Stimulated activated naive CD8-positive, alpha-beta T cell treated with anti-CD3 and anti-CD28 coated beads, Interleukin-15, amount 100 ng/mL, for 72 hours (primary cell): ENCODE data around the gene HAP1.
A peak's percentile ranks its signal among the peaks of the same experiment; 100 is the strongest.
"Not testable (repeated sequence)": the region's sequence is repeated elsewhere in the genome, so short reads cannot be mapped to it uniquely, and the experiment has no call there.

ENCODE experiments used
- ATAC-seq: fragments of 150-1000 bp; cut with Tn5 transposase; 2 replicates; pipeline ENCODE4 v1.10.0; 2021; ENCODE audit warnings: mild to moderate bottlenecking, moderate library complexity
- DNase-seq, 2 donors: peaks; one replicate each; pipeline ENCODE4 v3.0.0; 2021 to 2022
- H3K27ac Mint-ChIP-seq, 2 donors: one replicate each; pipeline ENCODE4 v1.8.0; 2022; ENCODE audit warnings: mild to moderate bottlenecking in 2 of 2, mixed read lengths in 2 of 2, moderate library complexity in 2 of 2
- H3K27me3 Mint-ChIP-seq: one replicate; pipeline ENCODE4 v1.8.0; 2022; ENCODE audit warnings: mixed read lengths
- H3K4me1 Mint-ChIP-seq: one replicate; pipeline ENCODE4 v1.8.0; 2022; ENCODE audit warnings: mild to moderate bottlenecking, mixed read lengths
- H3K4me3 Mint-ChIP-seq, 2 donors: one replicate each; pipeline ENCODE4 v1.8.0; 2022; ENCODE audit warnings: mild to moderate bottlenecking in 2 of 2, mixed read lengths in 2 of 2, moderate library complexity in 1 of 2
- H3K9me3 Mint-ChIP-seq, 2 donors: one replicate each; pipeline ENCODE4 v1.8.0; 2022; ENCODE audit warnings: mixed read lengths in 2 of 2

Gene HAP1

GRCh38 chr17:41734139-41734948 is at the start of gene HAP1:
TSS of gene HAP1 (minus strand) at chr17:41734643. CDS start at chr17:41734634, 9 bp downstream.
- peak within 1 kb of the TSS; percentile 39 to 73 for H3K4me3 Mint-ChIP-seq
- peaks cover 29% of the 10 kb centered on the region for H3K4me1 Mint-ChIP-seq
- H3K27ac Mint-ChIP-seq: peak within 1 kb of the TSS in 1 of 2 donors; percentile 31
- DNase-seq (peak; percentile 28 to 46), ATAC-seq (peak; percentile 3)
- H3K27me3 Mint-ChIP-seq: peaks cover 83% of the 10 kb centered on the region
- no peaks in the 10 kb centered on the region for H3K9me3 Mint-ChIP-seq

- H3K4me3 Mint-ChIP-seq: no peak overlapping the region
- peaks cover 18% of the 10 kb centered on the region for H3K4me1 Mint-ChIP-seq
- DNase-seq (no peak), ATAC-seq (no peak)
- peaks cover 34% of the 10 kb centered on the region for H3K27me3 Mint-ChIP-seq
- no peak overlapping the region for H3K27ac Mint-ChIP-seq
- no peaks in the 10 kb centered on the region for H3K9me3 Mint-ChIP-seq
These were observed 47.7 kb upstream of the HAP1 start for GRCh38 chr17:41782142-41782541.

GRCh38 chr17:41781404-41782110 is 47.1 kb upstream of the HAP1 start:
- no peaks in the 10 kb centered on the region for H3K9me3 Mint-ChIP-seq
- peaks cover 18% of the 10 kb centered on the region for H3K4me1 Mint-ChIP-seq
- no peak for ATAC-seq
- H3K27me3 Mint-ChIP-seq: peaks cover 34% of the 10 kb centered on the region
- H3K27ac Mint-ChIP-seq: peak overlapping the region in 1 of 2 donors; percentile 44
- H3K4me3 Mint-ChIP-seq: no peak overlapping the region
- no peak for DNase-seq

GRCh38 chr17:41779954-41780353 is 45.5 kb upstream of the HAP1 start:
- Mint-ChIP-seq H3K4me3 (no peak overlapping the region), H3K4me1 (peaks cover 9% of the 10 kb centered on the region), H3K9me3 (no peaks in the 10 kb centered on the region), H3K27me3 (peaks cover 25% of the 10 kb centered on the region), H3K27ac (no peak overlapping the region)
- no peak for DNase-seq
- no peak for ATAC-seq

GRCh38 chr17:41777574-41778188 is 43.2 kb upstream of the HAP1 start:
- Mint-ChIP-seq H3K4me1 (no peaks in the 10 kb centered on the region), H3K4me3 (no peak overlapping the region), H3K27ac (no peak overlapping the region), H3K27me3 (peaks cover 11% of the 10 kb centered on the region), H3K9me3 (no peaks in the 10 kb centered on the region)
- no peak for ATAC-seq
- no peak for DNase-seq

- Mint-ChIP-seq H3K4me1 (no peaks in the 10 kb centered on the region), H3K4me3 (no peak overlapping the region), H3K9me3 (no peaks in the 10 kb centered on the region), H3K27me3 (peaks cover 5% of the 10 kb centered on the region), H3K27ac (no peak overlapping the region)
- ATAC-seq: no peak
- no peak for DNase-seq
These were observed 42.7 kb upstream of the HAP1 start for GRCh38 chr17:41777157-41777573.

- not testable (repeated sequence) for H3K9me3 Mint-ChIP-seq, H3K4me1 Mint-ChIP-seq, H3K4me3 Mint-ChIP-seq, H3K27me3 Mint-ChIP-seq, DNase-seq, ATAC-seq
- H3K27ac Mint-ChIP-seq: peak overlapping the region in 1 of 2 donors; percentile 79
These were observed 41.9 kb upstream of the HAP1 start for GRCh38 chr17:41776262-41776900.

GRCh38 chr17:41775394-41776226 is 41.2 kb upstream of the HAP1 start:
- Mint-ChIP-seq H3K27ac (no peak overlapping the region), H3K9me3 (no peaks in the 10 kb centered on the region), H3K4me3 (no peak overlapping the region), H3K27me3 (no peaks in the 10 kb centered on the region), H3K4me1 (peaks cover 7% of the 10 kb centered on the region)
- ATAC-seq (no peak), DNase-seq (no peak)

GRCh38 chr17:41773731-41774193 is 39.3 kb upstream of the HAP1 start:
- DNase-seq (no peak), ATAC-seq (no peak)
- Mint-ChIP-seq H3K27ac (no peak overlapping the region), H3K9me3 (no peaks in the 10 kb centered on the region), H3K4me3 (no peak overlapping the region), H3K4me1 (peaks cover 7% of the 10 kb centered on the region), H3K27me3 (no peaks in the 10 kb centered on the region)

- no peaks in the 10 kb centered on the region for H3K27me3 Mint-ChIP-seq
These were observed 38.7 kb upstream of the HAP1 start for GRCh38 chr17:41773190-41773588.

GRCh38 chr17:41772586-41773189 is 38.2 kb upstream of the HAP1 start:
- no peak for ATAC-seq
- Mint-ChIP-seq H3K9me3 (no peaks in the 10 kb centered on the region), H3K4me1 (peaks cover 7% of the 10 kb centered on the region), H3K27me3 (no peaks in the 10 kb centered on the region), H3K4me3 (no peak overlapping the region), H3K27ac (no peak overlapping the region)
- no peak for DNase-seq

More at GRCh38 chr17:41773190-41773588, 38.7 kb upstream of the HAP1 start:
- Mint-ChIP-seq H3K27ac (no peak overlapping the region), H3K9me3 (no peaks in the 10 kb centered on the region), H3K4me1 (peaks cover 7% of the 10 kb centered on the region), H3K4me3 (no peak overlapping the region)
- DNase-seq (no peak), ATAC-seq (no peak)

GRCh38 chr17:41772218-41772585 is 37.8 kb upstream of the HAP1 start:
- Mint-ChIP-seq H3K27ac (no peak overlapping the region), H3K4me1 (peaks cover 7% of the 10 kb centered on the region), H3K9me3 (no peaks in the 10 kb centered on the region), H3K27me3 (no peaks in the 10 kb centered on the region), H3K4me3 (no peak overlapping the region)
- DNase-seq: no peak
- ATAC-seq: no peak

- Mint-ChIP-seq H3K9me3 (no peaks in the 10 kb centered on the region), H3K27me3 (no peaks in the 10 kb centered on the region), H3K4me1 (peaks cover 7% of the 10 kb centered on the region), H3K4me3 (peak overlapping the region in 1 of 2 donors; percentile 22), H3K27ac (peak overlapping the region in 1 of 2 donors; percentile 33)
- ATAC-seq: no peak
- DNase-seq: no peak
These were observed 37.2 kb upstream of the HAP1 start for GRCh38 chr17:41771389-41772206.

- no peak for DNase-seq
- Mint-ChIP-seq H3K27ac (peak overlapping the region in 1 of 2 donors; percentile 79), H3K4me3 (no peak overlapping the region), H3K4me1 (peaks cover 7% of the 10 kb centered on the region), H3K27me3 (no peaks in the 10 kb centered on the region), H3K9me3 (no peaks in the 10 kb centered on the region)
- ATAC-seq: no peak
These were observed 35.5 kb upstream of the HAP1 start for GRCh38 chr17:41769985-41770384.
